ENCODE measurements around the gene MACF1. TPM values are rescaled to one million over a fixed set of nuclear protein-coding genes. Genes with fewer than 3 reads are reported as not detected.
A peak's percentile ranks its signal among the peaks of the same experiment; 100 is the strongest.

MACF1 gene
- total and polyA plus RNA-seq, 2 of the 13 experiments (the other 11 are each of a cell fraction or from before 2014, with no cell fraction given), result 36.7 to 65.4 TPM

DNA sequence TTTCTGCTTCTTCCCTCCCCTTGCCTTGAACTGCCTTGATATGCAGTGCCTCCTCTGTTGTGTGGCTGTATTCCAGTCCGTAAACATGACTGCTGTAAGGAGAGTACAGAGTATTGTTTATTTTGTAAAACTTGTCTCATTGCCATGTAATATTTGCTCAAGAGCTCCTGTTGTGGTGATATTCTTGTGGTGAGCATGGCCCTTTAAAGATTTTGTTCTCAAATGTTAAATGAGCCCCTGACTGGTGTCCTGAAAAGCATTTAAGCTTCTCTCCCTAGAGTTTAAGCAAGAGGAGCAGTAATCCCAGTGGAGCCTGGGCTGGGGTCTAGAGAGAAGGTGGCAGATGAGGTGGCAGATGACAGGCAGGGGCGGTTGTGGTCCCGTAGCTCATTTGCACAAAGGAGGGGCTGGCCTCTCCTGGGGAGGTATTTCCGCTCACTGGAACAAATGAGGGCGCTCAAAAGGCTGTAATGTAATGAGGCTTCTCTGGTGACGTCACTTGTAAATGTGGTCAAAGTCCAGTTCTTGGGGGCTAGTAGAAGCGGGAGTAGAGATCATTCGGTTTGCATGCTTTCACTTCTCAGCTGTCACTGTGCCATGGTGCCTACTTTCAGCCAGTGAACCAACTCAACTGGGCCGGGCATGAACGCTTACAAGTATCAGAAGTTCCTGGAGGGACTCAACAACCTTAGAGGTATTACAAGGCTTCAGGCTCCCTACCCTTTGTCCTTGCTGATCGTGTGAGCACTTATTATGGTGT, 46.0 kb upstream of the MACF1 start (continued):
- no peak for TF ChIP-seq ZNF790 (CRISPR knock-in tag; IDR thresholded peaks at IDR 0.05; ENCODE audit: borderline replicate concordance)
- TF ChIP-seq U2AF1 (optimal IDR thresholded peaks at IDR 0.05; ENCODE audit: low read depth, low read length), result no peak
- TF ChIP-seq, protein P1, sequence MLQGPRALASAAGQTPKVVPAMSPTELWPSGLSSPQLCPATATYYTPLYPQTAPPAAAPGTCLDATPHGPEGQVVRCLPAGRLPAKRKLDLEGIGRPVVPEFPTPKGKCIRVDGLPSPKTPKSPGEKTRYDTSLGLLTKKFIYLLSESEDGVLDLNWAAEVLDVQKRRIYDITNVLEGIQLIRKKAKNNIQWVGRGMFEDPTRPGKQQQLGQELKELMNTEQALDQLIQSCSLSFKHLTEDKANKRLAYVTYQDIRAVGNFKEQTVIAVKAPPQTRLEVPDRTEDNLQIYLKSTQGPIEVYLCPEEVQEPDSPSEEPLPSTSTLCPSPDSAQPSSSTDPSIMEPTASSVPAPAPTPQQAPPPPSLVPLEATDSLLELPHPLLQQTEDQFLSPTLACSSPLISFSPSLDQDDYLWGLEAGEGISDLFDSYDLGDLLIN (CRISPR knock-in tag; IDR thresholded peaks at IDR 0.05; ENCODE audit: borderline replicate concordance), result peak; percentile 61; the same call in 1 of the 2 replicates
- TF ChIP-seq, protein P2, sequence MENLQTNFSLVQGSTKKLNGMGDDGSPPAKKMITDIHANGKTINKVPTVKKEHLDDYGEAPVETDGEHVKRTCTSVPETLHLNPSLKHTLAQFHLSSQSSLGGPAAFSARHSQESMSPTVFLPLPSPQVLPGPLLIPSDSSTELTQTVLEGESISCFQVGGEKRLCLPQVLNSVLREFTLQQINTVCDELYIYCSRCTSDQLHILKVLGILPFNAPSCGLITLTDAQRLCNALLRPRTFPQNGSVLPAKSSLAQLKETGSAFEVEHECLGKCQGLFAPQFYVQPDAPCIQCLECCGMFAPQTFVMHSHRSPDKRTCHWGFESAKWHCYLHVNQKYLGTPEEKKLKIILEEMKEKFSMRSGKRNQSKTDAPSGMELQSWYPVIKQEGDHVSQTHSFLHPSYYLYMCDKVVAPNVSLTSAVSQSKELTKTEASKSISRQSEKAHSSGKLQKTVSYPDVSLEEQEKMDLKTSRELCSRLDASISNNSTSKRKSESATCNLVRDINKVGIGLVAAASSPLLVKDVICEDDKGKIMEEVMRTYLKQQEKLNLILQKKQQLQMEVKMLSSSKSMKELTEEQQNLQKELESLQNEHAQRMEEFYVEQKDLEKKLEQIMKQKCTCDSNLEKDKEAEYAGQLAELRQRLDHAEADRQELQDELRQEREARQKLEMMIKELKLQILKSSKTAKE (CRISPR knock-in tag; IDR thresholded peaks at IDR 0.05; ENCODE audit: borderline replicate concordance), result peak; percentile 65; the same call in 1 of the 2 replicates
- TF ChIP-seq, protein P3, sequence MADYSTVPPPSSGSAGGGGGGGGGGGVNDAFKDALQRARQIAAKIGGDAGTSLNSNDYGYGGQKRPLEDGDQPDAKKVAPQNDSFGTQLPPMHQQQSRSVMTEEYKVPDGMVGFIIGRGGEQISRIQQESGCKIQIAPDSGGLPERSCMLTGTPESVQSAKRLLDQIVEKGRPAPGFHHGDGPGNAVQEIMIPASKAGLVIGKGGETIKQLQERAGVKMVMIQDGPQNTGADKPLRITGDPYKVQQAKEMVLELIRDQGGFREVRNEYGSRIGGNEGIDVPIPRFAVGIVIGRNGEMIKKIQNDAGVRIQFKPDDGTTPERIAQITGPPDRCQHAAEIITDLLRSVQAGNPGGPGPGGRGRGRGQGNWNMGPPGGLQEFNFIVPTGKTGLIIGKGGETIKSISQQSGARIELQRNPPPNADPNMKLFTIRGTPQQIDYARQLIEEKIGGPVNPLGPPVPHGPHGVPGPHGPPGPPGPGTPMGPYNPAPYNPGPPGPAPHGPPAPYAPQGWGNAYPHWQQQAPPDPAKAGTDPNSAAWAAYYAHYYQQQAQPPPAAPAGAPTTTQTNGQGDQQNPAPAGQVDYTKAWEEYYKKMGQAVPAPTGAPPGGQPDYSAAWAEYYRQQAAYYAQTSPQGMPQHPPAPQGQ (CRISPR knock-in tag; IDR thresholded peaks at IDR 0.05; ENCODE audit: borderline replicate concordance), result no peak
- TF ChIP-seq ZSCAN22 (CRISPR knock-in tag; IDR thresholded peaks at IDR 0.05), result no peak
- TF ChIP-seq ZBTB7B (CRISPR knock-in tag; IDR thresholded peaks at IDR 0.05), result peak; percentile 64
- 0 out of 2 replicates have a peak, but pooled peaks have one; percentile 13 for TF ChIP-seq ZNF629 (CRISPR knock-in tag; conservative IDR thresholded peaks at IDR 0.05)
- peak; percentile 38; the same call in 1 of the 2 replicates for TF ChIP-seq ZNF747 (CRISPR knock-in tag; IDR thresholded peaks at IDR 0.05; ENCODE audit: borderline replicate concordance)
- TF ChIP-seq ATF7 (IDR thresholded peaks at IDR 0.05), result peak; percentile 100
- TF ChIP-seq ATF7 (CRISPR knock-in tag; IDR thresholded peaks at IDR 0.05), result peak; percentile 97
- no peak for TF ChIP-seq ZNF891 (CRISPR knock-in tag; IDR thresholded peaks at IDR 0.05)
- TF ChIP-seq HDAC2 (CRISPR knock-in tag; IDR thresholded peaks at IDR 0.05), result peak; percentile 60; the same call in 1 of the 2 replicates
- TF ChIP-seq NR2F6 (IDR thresholded peaks at IDR 0.05), result no peak; the same call in 1 of the 2 replicates
- TF ChIP-seq NR2F6 (CRISPR knock-in tag; IDR thresholded peaks at IDR 0.05), result 0 out of 2 replicates have a peak, but pooled peaks have one; percentile 26
- no peak for TF ChIP-seq ZNF563 (CRISPR knock-in tag; IDR thresholded peaks at IDR 0.05)
- no peak for TF ChIP-seq ZNF674 (CRISPR knock-in tag; IDR thresholded peaks at IDR 0.05; ENCODE audit: low read depth)
- TF ChIP-seq, protein P4, sequence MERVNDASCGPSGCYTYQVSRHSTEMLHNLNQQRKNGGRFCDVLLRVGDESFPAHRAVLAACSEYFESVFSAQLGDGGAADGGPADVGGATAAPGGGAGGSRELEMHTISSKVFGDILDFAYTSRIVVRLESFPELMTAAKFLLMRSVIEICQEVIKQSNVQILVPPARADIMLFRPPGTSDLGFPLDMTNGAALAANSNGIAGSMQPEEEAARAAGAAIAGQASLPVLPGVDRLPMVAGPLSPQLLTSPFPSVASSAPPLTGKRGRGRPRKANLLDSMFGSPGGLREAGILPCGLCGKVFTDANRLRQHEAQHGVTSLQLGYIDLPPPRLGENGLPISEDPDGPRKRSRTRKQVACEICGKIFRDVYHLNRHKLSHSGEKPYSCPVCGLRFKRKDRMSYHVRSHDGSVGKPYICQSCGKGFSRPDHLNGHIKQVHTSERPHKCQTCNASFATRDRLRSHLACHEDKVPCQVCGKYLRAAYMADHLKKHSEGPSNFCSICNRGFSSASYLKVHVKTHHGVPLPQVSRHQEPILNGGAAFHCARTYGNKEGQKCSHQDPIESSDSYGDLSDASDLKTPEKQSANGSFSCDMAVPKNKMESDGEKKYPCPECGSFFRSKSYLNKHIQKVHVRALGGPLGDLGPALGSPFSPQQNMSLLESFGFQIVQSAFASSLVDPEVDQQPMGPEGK (CRISPR knock-in tag; IDR thresholded peaks at IDR 0.05), result peak; percentile 80
- 0 out of 2 replicates have a peak, but pooled peaks have one; percentile 25 for TF ChIP-seq RXRA (CRISPR knock-in tag; IDR thresholded peaks at IDR 0.05)
- TF ChIP-seq PPARG (CRISPR knock-in tag; conservative IDR thresholded peaks at IDR 0.05), result peak; percentile 52; the same call in 1 of the 2 replicates
- no peak for TF ChIP-seq NR2F2 (IDR thresholded peaks at IDR 0.05; ENCODE audit: borderline replicate concordance, low read depth)
- TF ChIP-seq HDAC1 (CRISPR knock-in tag; IDR thresholded peaks at IDR 0.05), result peak; percentile 83
- peak; percentile 37 for TF ChIP-seq ISL2 (CRISPR knock-in tag; IDR thresholded peaks at IDR 0.05)

All from HepG2 (cell line).